Neural progenitor cell (in vitro differentiated cells): ENCODE results near the gene PRR15L.

ENCODE experiments used
- EZH2 ChIP-seq: fragments of 200-600 bp; sonication (generic); IDR thresholded peaks from 2 replicates; pipeline ENCODE4 v1.6.1; 2017; ENCODE audit warnings: antibody characterized with exemption, mild to moderate bottlenecking, moderate library complexity
- EZH2phosphoT487 ChIP-seq: fragments of 200-600 bp; sonication (generic); IDR thresholded peaks from 2 replicates; pipeline ENCODE4 v1.6.1; 2017; ENCODE audit warnings: antibody characterized with exemption
- TF ChIP-seq, protein P1 (sequence below): fragments of 200-600 bp; sonication (generic); IDR thresholded peaks from 2 replicates; pipeline ENCODE4 v1.5.1; 2017; ENCODE audit warnings: antibody characterized with exemption, mild to moderate bottlenecking

GRCh38 chr17:47927821-47928400 lies 29.8 kb downstream of the PRR15L start:
- TF ChIP-seq, protein P1, sequence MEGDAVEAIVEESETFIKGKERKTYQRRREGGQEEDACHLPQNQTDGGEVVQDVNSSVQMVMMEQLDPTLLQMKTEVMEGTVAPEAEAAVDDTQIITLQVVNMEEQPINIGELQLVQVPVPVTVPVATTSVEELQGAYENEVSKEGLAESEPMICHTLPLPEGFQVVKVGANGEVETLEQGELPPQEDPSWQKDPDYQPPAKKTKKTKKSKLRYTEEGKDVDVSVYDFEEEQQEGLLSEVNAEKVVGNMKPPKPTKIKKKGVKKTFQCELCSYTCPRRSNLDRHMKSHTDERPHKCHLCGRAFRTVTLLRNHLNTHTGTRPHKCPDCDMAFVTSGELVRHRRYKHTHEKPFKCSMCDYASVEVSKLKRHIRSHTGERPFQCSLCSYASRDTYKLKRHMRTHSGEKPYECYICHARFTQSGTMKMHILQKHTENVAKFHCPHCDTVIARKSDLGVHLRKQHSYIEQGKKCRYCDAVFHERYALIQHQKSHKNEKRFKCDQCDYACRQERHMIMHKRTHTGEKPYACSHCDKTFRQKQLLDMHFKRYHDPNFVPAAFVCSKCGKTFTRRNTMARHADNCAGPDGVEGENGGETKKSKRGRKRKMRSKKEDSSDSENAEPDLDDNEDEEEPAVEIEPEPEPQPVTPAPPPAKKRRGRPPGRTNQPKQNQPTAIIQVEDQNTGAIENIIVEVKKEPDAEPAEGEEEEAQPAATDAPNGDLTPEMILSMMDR: no peak
- no peak for TF ChIP-seq EZH2
- TF ChIP-seq EZH2phosphoT487: no peak
